Measurements from ENCODE around the gene CDKAL1.

CDKAL1 gene

GRCh38 chr6:21259660-21260059 lies 725.4 kb downstream of the CDKAL1 start:
- DNase-seq (ENCODE audit: low spot score), result no peak

- DNase-seq (ENCODE audit: low spot score), result no peak
These were observed 728.2 kb downstream of the CDKAL1 start for GRCh38 chr6:21262504-21262903.

- no peak for DNase-seq (ENCODE audit: low spot score)
These were observed 729.5 kb downstream of the CDKAL1 start for GRCh38 chr6:21263531-21264287.

GRCh38 chr6:21264288-21265033 lies 730.2 kb downstream of the CDKAL1 start:
- DNase-seq (ENCODE audit: low spot score), result no peak

- no peak for DNase-seq (ENCODE audit: low spot score)
These were observed 730.9 kb downstream of the CDKAL1 start for GRCh38 chr6:21265034-21265729.

GRCh38 chr6:21265730-21266044 lies 731.4 kb downstream of the CDKAL1 start:
- DNase-seq (ENCODE audit: low spot score), result no peak

- DNase-seq (ENCODE audit: low spot score), result no peak
These were observed 736.5 kb downstream of the CDKAL1 start for GRCh38 chr6:21270636-21271201.

- DNase-seq (ENCODE audit: low spot score), result peak; percentile 30
These were observed 737.3 kb downstream of the CDKAL1 start for GRCh38 chr6:21271428-21272155.

- DNase-seq (ENCODE audit: low spot score), result no peak
These were observed 739.2 kb downstream of the CDKAL1 start for GRCh38 chr6:21273451-21273850.

- no peak for DNase-seq (ENCODE audit: low spot score)
These were observed 740.6 kb downstream of the CDKAL1 start for GRCh38 chr6:21274851-21275250.

- DNase-seq (ENCODE audit: low spot score), result no peak
These were observed 743.5 kb downstream of the CDKAL1 start for GRCh38 chr6:21277601-21278374.

GRCh38 chr6:21278375-21278745 lies 744.1 kb downstream of the CDKAL1 start:
- DNase-seq (ENCODE audit: low spot score), result no peak

- no peak for DNase-seq (ENCODE audit: low spot score)
These were observed 745.4 kb downstream of the CDKAL1 start for GRCh38 chr6:21279619-21280018.

- no peak for DNase-seq (ENCODE audit: low spot score)
These were observed 747.1 kb downstream of the CDKAL1 start for GRCh38 chr6:21281366-21281765.
